ENCODE measurements around the gene CLNK. TPM values are rescaled to one million over a fixed set of nuclear protein-coding genes. Genes with fewer than 3 reads are reported as not detected.
A peak's percentile ranks its signal among the peaks of the same experiment; 100 is the strongest.

Gene CLNK
- total and polyA plus RNA-seq, 2 experiments from 2014 or later = not detected

GRCh38 chr4:10587296-10587695 is 97.3 kb downstream of the CLNK start:
- no peak overlapping the region for H3K9ac ChIP-seq
- H3K79me2 ChIP-seq (ENCODE audit: insufficient read depth) = no peaks in the 10 kb centered on the region
- H3K4me2 ChIP-seq (ENCODE audit: unreplicated experiment) = no peak overlapping the region
- H3K27me3 ChIP-seq (replicated peaks; ENCODE audit: insufficient read depth) = no peaks in the 10 kb centered on the region
- 93 to 95% methylated on average over 12 of the region's 12 CpGs for WGBS, 2 experiments (ENCODE audit: low coverage in 1 of 2, low lambda C conversion rate in 2 of 2, missing lambda C conversion rate in 2 of 2)
- no peaks in the 10 kb centered on the region for H3K9me2 ChIP-seq (ENCODE audit: insufficient read depth)
- no peaks in the 10 kb centered on the region for H3K9me3 ChIP-seq (ENCODE audit: low read depth)
- H4K20me1 ChIP-seq (ENCODE audit: insufficient read depth) = no peaks in the 10 kb centered on the region
- no peaks in the 10 kb centered on the region for H3K36me3 ChIP-seq (ENCODE audit: low read depth)
- no peak overlapping the region for H3K27ac ChIP-seq
- no peak overlapping the region for H3K4me3 ChIP-seq
- DNase-seq = no peak
- TF ChIP-seq EZH2 (IDR thresholded peaks at IDR 0.05; ENCODE audit: insufficient read depth, poor library complexity, severe bottlenecking) (no peak), EZH2phosphoT487 (IDR thresholded peaks at IDR 0.05; ENCODE audit: insufficient read depth, low read depth) (no peak)
- in situ Hi-C loops (cut with MboI) = no loop called here
- H3K4me1 ChIP-seq (ENCODE audit: insufficient read depth) = peaks cover 31% of the 10 kb centered on the region
- H2AFZ ChIP-seq = no peak overlapping the region
- H3F3A ChIP-seq (ENCODE audit: insufficient read depth) = peaks cover 24% of the 10 kb centered on the region

DNA sequence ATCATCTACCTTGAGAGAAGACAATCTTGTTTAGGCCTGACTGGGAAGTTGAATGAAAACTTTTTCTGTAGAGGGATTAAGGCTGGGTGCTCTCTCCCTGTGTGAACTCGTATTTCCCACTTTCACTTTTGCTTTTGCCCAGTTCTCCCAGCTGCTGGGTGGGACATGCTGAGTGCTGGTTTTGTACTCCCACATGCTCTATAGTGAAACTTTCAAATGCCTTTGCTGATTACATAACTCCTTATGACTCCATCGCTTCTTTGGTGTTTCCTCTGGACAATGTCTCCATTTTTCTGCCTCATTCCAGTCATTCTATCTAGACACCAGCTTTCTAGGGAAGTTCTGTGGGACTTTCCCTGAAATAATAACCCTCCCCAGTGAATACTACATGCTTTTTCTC is 100.5 kb downstream of the CLNK start:
- H2AFZ ChIP-seq = peak overlapping the region; percentile 32; the same call in 1 of the 2 replicates
- H3K9me3 ChIP-seq (ENCODE audit: low read depth) = no peaks in the 10 kb centered on the region
- H3K79me2 ChIP-seq (ENCODE audit: insufficient read depth) = no peaks in the 10 kb centered on the region
- H3K4me2 ChIP-seq (ENCODE audit: unreplicated experiment) = peak overlapping the region; percentile 37
- no peaks in the 10 kb centered on the region for H4K20me1 ChIP-seq (ENCODE audit: insufficient read depth)
- no peaks in the 10 kb centered on the region for H3K36me3 ChIP-seq (ENCODE audit: low read depth)
- peak; percentile 72 for DNase-seq
- WGBS, 2 experiments (ENCODE audit: low coverage in 1 of 2, low lambda C conversion rate in 2 of 2, missing lambda C conversion rate in 2 of 2) = 17 to 20% methylated on average over 2 of the region's 2 CpGs
- H3F3A ChIP-seq (ENCODE audit: insufficient read depth) = peaks cover 12% of the 10 kb centered on the region; the same call in 1 of the 2 replicates
- TF ChIP-seq EZH2phosphoT487 (IDR thresholded peaks at IDR 0.05; ENCODE audit: insufficient read depth, low read depth) (no peak), EZH2 (IDR thresholded peaks at IDR 0.05; ENCODE audit: insufficient read depth, poor library complexity, severe bottlenecking) (no peak)
- no peak overlapping the region for H3K9ac ChIP-seq
- peaks cover 10% of the 10 kb centered on the region for H3K4me1 ChIP-seq (ENCODE audit: insufficient read depth)
- no peaks in the 10 kb centered on the region for H3K27me3 ChIP-seq (replicated peaks; ENCODE audit: insufficient read depth)
- no peak overlapping the region for H3K27ac ChIP-seq
- H3K9me2 ChIP-seq (ENCODE audit: insufficient read depth) = no peaks in the 10 kb centered on the region
- in situ Hi-C loops (cut with MboI) = no loop called here
- peak overlapping the region; percentile 48 for H3K4me3 ChIP-seq

- H4K20me1 ChIP-seq (ENCODE audit: insufficient read depth) = no peaks in the 10 kb centered on the region
- no peak overlapping the region for H3K9ac ChIP-seq
- H3K9me2 ChIP-seq (ENCODE audit: insufficient read depth) = no peaks in the 10 kb centered on the region
- 74 to 75% methylated on average over 8 of the region's 8 CpGs for WGBS, 2 experiments (ENCODE audit: low coverage in 1 of 2, low lambda C conversion rate in 2 of 2, missing lambda C conversion rate in 2 of 2)
- no peaks in the 10 kb centered on the region for H3K36me3 ChIP-seq (ENCODE audit: low read depth)
- no peak overlapping the region for H3K4me3 ChIP-seq
- no peak overlapping the region for H3K27ac ChIP-seq
- TF ChIP-seq EZH2 (IDR thresholded peaks at IDR 0.05; ENCODE audit: insufficient read depth, poor library complexity, severe bottlenecking) (no peak), EZH2phosphoT487 (IDR thresholded peaks at IDR 0.05; ENCODE audit: insufficient read depth, low read depth) (no peak)
- in situ Hi-C loops (cut with MboI) = no loop called here
- peaks cover 12% of the 10 kb centered on the region; the same call in 1 of the 2 replicates for H3F3A ChIP-seq (ENCODE audit: insufficient read depth)
- H3K79me2 ChIP-seq (ENCODE audit: insufficient read depth) = no peaks in the 10 kb centered on the region
- no peaks in the 10 kb centered on the region for H3K9me3 ChIP-seq (ENCODE audit: low read depth)
- peaks cover 10% of the 10 kb centered on the region for H3K4me1 ChIP-seq (ENCODE audit: insufficient read depth)
- no peak overlapping the region for H2AFZ ChIP-seq
- H3K27me3 ChIP-seq (replicated peaks; ENCODE audit: insufficient read depth) = no peaks in the 10 kb centered on the region; the same call in 1 of the 2 replicates
- H3K4me2 ChIP-seq (ENCODE audit: unreplicated experiment) = no peak overlapping the region
- DNase-seq = no peak
Observed at GRCh38 chr4:10582951-10583350, 101.6 kb downstream of the CLNK start.

DNA sequence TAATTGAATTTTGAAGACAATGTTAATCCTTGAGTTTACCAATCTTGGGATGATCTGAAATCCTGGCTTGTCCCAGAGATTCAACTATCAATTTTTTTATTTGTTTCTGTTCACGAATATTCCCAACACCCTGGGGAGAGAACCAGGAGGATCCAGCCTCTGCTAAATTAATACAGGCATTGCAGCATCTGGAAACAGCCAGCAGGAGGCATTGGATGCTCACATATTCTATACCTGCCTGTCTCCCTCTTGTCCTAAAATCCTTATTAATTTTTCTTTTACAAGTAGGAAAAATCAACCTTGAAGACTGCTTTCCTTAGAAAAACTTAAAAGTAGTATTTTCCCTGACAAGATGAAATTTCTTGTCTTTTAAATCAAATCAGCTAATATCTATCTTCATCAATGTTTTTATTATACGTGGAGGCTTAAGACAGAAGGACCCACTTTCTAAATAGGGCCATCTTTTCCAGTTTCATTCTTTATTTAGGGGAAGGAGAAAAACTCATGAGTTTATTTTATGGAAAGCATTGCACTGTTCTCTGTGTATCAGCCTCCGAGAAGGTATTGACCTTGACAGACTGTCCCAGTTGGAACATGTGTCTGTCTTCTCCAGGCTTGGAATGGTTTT is 102.4 kb downstream of the CLNK start:
- Histone ChIP-seq H3K9ac (no peak overlapping the region), H3K36me3 (ENCODE audit: low read depth) (no peaks in the 10 kb centered on the region), H3K9me2 (ENCODE audit: insufficient read depth) (no peaks in the 10 kb centered on the region), H3K27ac (no peak overlapping the region), H3K79me2 (ENCODE audit: insufficient read depth) (no peaks in the 10 kb centered on the region), H4K20me1 (ENCODE audit: insufficient read depth) (no peaks in the 10 kb centered on the region), H3K27me3 (replicated peaks; ENCODE audit: insufficient read depth) (no peaks in the 10 kb centered on the region; the same call in 1 of the 2 replicates), H2AFZ (no peak overlapping the region), H3K4me3 (no peak overlapping the region), H3K9me3 (ENCODE audit: low read depth) (no peaks in the 10 kb centered on the region), H3F3A (ENCODE audit: insufficient read depth) (peaks cover 12% of the 10 kb centered on the region; the same call in 1 of the 2 replicates), H3K4me1 (ENCODE audit: insufficient read depth) (peaks cover 10% of the 10 kb centered on the region), H3K4me2 (ENCODE audit: unreplicated experiment) (no peak overlapping the region)
- in situ Hi-C loops (cut with MboI) = no loop called here
- TF ChIP-seq EZH2 (IDR thresholded peaks at IDR 0.05; ENCODE audit: insufficient read depth, poor library complexity, severe bottlenecking) = no peak
- no peak for TF ChIP-seq EZH2phosphoT487 (IDR thresholded peaks at IDR 0.05; ENCODE audit: insufficient read depth, low read depth)
- DNase-seq = peak; percentile 74
- 13 to 22% methylated on average over 3 of the region's 3 CpGs for WGBS, 2 experiments (ENCODE audit: low coverage in 1 of 2, low lambda C conversion rate in 2 of 2, missing lambda C conversion rate in 2 of 2)

Measured in GM23248 (cell line).